ENCODE results near the gene KCNJ1. TPM values are rescaled to one million over a fixed set of nuclear protein-coding genes. Genes with fewer than 3 reads are reported as not detected.

The KCNJ1 gene
- total RNA-seq, 1 donor from 2014 or later = not detected

GRCh38 chr11:128819198-128819597 lies 47.9 kb downstream of the KCNJ1 start:
- no peak overlapping the region for H3K4me3 ChIP-seq (ENCODE audit: low read depth, low read length)
- DNase-seq (ENCODE audit: low read depth) = no peak
- TF ChIP-seq, protein P1, sequence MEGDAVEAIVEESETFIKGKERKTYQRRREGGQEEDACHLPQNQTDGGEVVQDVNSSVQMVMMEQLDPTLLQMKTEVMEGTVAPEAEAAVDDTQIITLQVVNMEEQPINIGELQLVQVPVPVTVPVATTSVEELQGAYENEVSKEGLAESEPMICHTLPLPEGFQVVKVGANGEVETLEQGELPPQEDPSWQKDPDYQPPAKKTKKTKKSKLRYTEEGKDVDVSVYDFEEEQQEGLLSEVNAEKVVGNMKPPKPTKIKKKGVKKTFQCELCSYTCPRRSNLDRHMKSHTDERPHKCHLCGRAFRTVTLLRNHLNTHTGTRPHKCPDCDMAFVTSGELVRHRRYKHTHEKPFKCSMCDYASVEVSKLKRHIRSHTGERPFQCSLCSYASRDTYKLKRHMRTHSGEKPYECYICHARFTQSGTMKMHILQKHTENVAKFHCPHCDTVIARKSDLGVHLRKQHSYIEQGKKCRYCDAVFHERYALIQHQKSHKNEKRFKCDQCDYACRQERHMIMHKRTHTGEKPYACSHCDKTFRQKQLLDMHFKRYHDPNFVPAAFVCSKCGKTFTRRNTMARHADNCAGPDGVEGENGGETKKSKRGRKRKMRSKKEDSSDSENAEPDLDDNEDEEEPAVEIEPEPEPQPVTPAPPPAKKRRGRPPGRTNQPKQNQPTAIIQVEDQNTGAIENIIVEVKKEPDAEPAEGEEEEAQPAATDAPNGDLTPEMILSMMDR (conservative IDR thresholded peaks at IDR 0.05; ENCODE audit: low read depth, low read length) = no peak

DNA sequence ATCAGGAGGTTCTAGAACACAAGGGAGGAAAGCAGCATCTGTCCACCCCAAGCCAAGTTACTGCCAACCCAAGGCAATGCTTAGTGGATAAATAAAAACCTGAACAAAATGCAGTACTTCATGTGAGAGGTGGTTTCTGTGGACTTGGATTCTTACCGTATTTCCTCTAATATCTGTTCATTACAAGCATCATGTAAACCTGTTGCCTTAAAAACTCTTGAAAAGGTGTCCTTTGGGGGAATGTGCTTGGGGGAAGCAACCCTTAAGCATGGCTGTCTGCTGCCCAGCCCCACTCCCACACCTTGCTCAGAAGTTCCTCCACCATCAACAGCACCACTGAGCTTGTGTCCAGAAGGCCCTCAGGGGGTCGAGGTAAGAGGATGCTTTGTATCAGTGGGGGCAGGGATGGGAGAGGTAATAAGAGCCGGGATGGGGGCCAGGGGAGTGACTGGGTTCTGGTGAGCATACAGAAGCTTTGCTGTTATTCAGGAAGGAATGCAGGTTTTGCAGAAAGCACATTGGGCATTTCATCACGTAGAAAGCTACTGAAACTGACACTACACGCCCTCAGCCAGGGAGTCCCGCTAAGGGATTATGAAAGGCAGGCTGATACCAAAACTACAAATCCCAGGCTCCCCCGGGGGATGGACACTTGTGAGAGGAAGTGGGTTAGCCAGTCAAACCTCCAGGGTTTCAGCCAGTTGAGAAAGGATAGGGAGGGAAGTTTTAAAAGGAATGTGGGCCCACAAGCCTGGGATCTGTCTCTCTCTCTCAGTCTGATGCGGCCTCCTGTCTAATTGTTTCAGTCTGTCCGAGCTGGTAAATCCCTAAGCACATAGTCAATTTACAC lies 52.0 kb downstream of the KCNJ1 start:
- no peak for DNase-seq (ENCODE audit: low read depth)
- TF ChIP-seq, protein P1 (conservative IDR thresholded peaks at IDR 0.05; ENCODE audit: low read depth, low read length) = no peak
- H3K4me3 ChIP-seq (ENCODE audit: low read depth, low read length) = no peak overlapping the region

- no peak for DNase-seq (ENCODE audit: low read depth)
- H3K4me3 ChIP-seq (ENCODE audit: low read depth, low read length) = no peak overlapping the region
- TF ChIP-seq, protein P1 (conservative IDR thresholded peaks at IDR 0.05; ENCODE audit: low read depth, low read length) = no peak
Observed at GRCh38 chr11:128813729-128814128, 53.4 kb downstream of the KCNJ1 start.

DNA sequence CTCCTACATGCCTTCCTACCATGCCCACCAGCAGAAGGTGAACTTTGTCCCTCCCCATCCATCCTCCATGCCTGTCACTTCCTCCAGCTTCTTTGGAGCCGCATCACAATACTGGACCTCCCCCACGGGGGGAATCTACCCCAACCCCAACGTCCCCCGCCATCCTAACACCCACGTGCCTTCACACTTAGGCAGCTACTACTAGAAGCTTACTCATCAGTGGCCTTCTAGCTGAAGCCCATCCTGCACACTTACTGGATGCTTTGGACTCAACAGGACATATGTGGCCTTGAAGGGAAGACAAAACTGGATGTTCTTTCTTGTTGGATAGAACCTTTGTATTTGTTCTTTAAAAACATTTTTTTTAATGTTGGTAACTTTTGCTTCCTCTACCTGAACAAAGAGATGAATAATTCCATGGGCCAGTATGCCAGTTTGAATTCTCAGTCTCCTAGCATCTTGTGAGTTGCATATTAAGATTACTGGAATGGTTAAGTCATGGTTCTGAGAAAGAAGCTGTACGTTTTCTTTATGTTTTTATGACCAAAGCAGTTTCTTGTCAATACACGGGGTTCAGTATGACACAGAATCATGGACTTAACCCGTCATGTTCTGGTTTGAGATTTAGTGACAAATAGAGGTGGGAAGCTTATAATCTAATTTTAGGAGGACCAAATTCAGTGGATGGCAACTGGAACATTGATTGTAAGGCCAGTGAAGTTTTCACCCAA lies 56.1 kb downstream of the KCNJ1 start:
- DNase-seq (ENCODE audit: low read depth) = no peak
- H3K4me3 ChIP-seq (ENCODE audit: low read depth, low read length) = no peak overlapping the region
- TF ChIP-seq, protein P1 (conservative IDR thresholded peaks at IDR 0.05; ENCODE audit: low read depth, low read length) = no peak

DNA sequence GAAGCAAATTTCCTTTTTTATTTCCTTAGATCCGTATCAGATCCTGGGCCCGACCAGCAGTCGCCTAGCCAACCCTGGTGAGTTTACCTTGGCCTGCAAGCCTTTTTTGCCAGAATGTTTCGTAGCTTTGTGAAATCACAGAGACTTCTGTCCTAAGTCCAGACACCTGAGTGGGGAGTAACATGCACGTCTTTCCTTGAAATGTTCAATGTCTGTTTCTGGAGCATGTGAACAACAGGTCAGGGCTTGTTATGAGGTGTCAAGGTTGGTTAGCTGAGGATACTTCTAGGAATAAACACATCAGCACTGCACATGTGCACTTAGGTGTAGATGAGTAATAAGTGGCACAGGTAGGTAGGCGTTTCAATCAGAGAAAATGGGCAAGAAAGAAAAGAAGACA lies 58.0 kb downstream of the KCNJ1 start:
- no peak overlapping the region for H3K4me3 ChIP-seq (ENCODE audit: low read depth, low read length)
- DNase-seq (ENCODE audit: low read depth) = no peak
- TF ChIP-seq, protein P1 (conservative IDR thresholded peaks at IDR 0.05; ENCODE audit: low read depth, low read length) = no peak

DNA sequence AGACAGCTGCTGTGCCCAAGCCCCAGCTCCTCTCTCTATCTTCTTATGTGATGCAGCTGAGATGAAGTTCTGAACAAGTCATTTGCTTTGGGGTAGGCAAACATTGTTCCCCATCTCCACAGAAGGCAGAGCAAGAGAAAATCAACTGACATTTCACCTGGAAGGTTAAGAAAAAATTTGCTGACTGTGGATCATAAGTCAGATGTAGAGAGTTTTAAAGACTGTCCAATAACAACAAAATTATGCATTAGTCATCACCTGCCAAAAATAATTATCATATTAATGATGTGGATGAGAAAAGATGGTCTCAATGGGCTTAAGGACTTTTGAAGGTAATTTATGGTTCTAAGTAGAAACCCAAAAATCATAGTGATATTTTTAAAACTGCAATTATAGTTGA lies 59.2 kb downstream of the KCNJ1 start:
- TF ChIP-seq, protein P1 (conservative IDR thresholded peaks at IDR 0.05; ENCODE audit: low read depth, low read length) = no peak
- no peak overlapping the region for H3K4me3 ChIP-seq (ENCODE audit: low read depth, low read length)
- no peak for DNase-seq (ENCODE audit: low read depth)
